Measurements from ENCODE around the gene DNAH6.
"Not testable (repeated sequence)": the region's sequence is repeated elsewhere in the genome, so short reads cannot be mapped to it uniquely, and the experiment has no call there.

DNAH6 gene

GRCh38 chr2:84498150-84498799 is 18.0 kb upstream of the DNAH6 start:
- DNase-seq: no peak

GRCh38 chr2:84511024-84511423 is 5.3 kb upstream of the DNAH6 start:
- not testable (repeated sequence) for DNase-seq

GRCh38 chr2:84515788-84516187 is 510 bp upstream of the DNAH6 start:
- no peak for DNase-seq

- no peak for DNase-seq
Measured at GRCh38 chr2:84519332-84519957, 3.1 kb downstream of the DNAH6 start.

- DNase-seq: no peak
Measured at GRCh38 chr2:84526562-84526961, 10.3 kb downstream of the DNAH6 start.

GRCh38 chr2:84527137-84528129 is 11.1 kb downstream of the DNAH6 start:
- DNase-seq: no peak

- no peak for DNase-seq
Measured at GRCh38 chr2:84532291-84532690, 16.0 kb downstream of the DNAH6 start.

- no peak for DNase-seq
Measured at GRCh38 chr2:84534225-84534624, 17.9 kb downstream of the DNAH6 start.

- DNase-seq: no peak
Measured at GRCh38 chr2:84537251-84537650, 21.0 kb downstream of the DNAH6 start.

- no peak for DNase-seq
Measured at GRCh38 chr2:84539729-84540128, 23.4 kb downstream of the DNAH6 start.

- DNase-seq: no peak
Measured at GRCh38 chr2:84545005-84545404, 28.7 kb downstream of the DNAH6 start.

- DNase-seq: no peak
Measured at GRCh38 chr2:84546551-84546950, 30.3 kb downstream of the DNAH6 start.

- no peak for DNase-seq
Measured at GRCh38 chr2:84548303-84548702, 32.0 kb downstream of the DNAH6 start.

- DNase-seq: no peak
Measured at GRCh38 chr2:84550916-84551315, 34.6 kb downstream of the DNAH6 start.

- not testable (repeated sequence) for DNase-seq
Measured at GRCh38 chr2:84551526-84551925, 35.2 kb downstream of the DNAH6 start.

- no peak for DNase-seq
Measured at GRCh38 chr2:84556190-84556589, 39.9 kb downstream of the DNAH6 start.

GRCh38 chr2:84559838-84560237 is 43.5 kb downstream of the DNAH6 start:
- DNase-seq: no peak

- DNase-seq: no peak
Measured at GRCh38 chr2:84579661-84580060, 63.4 kb downstream of the DNAH6 start.

- no peak for DNase-seq
Measured at GRCh38 chr2:84603911-84604310, 87.6 kb downstream of the DNAH6 start.

GRCh38 chr2:84613082-84613481 is 96.8 kb downstream of the DNAH6 start:
- no peak for DNase-seq

GRCh38 chr2:84619794-84620371 is 103.6 kb downstream of the DNAH6 start:
- no peak for DNase-seq

- DNase-seq: no peak
Measured at GRCh38 chr2:84628486-84628885, 112.2 kb downstream of the DNAH6 start.

- DNase-seq: no peak
Measured at GRCh38 chr2:84629550-84629949, 113.3 kb downstream of the DNAH6 start.

Measured in fibroblast of skin of right quadriceps (primary cell).